Transverse colon (tissue), 4 donors: ENCODE data around the gene XYLT1. TPM values are rescaled to one million over a fixed set of nuclear protein-coding genes. Genes with fewer than 3 reads are reported as not detected.

Experiments used
- DNase-seq: peaks from one replicate; pipeline ENCODE4 v3.0.0-alpha.2; 2019
- H3K27ac ChIP-seq, 4 donors: fragments of 200-600 bp; sonication (generic); 2 replicates each; pipeline ENCODE4 v1.5.1; 2016 to 2018; ENCODE audit warnings: inconsistent platforms in 4 of 4
- H3K27me3 ChIP-seq: fragments of 200-600 bp; sonication (generic); 2 replicates; pipeline ENCODE4 v1.5.1; 2017; ENCODE audit warnings: inconsistent platforms
- H3K36me3 ChIP-seq, 4 donors: fragments of 200-600 bp; sonication (generic); 2 replicates each; pipeline ENCODE4 v1.5.1; 2017 to 2019; ENCODE audit warnings: inconsistent platforms in 4 of 4
- H3K4me1 ChIP-seq, 4 donors: fragments of 200-600 bp; sonication (generic); 2 replicates each; pipeline ENCODE4 v1.5.1; 2017 to 2020; ENCODE audit warnings: inconsistent platforms in 4 of 4
- H3K4me3 ChIP-seq, 4 donors: fragments of 200-600 bp; sonication (generic); 1 replicate in 1 of 4; 2 replicates in 3 of 4; pipeline versions ENCODE4 v1.5.1 to v1.6.1; 2017 to 2019; ENCODE audit warnings: inconsistent platforms in 4 of 4
- H3K9me3 ChIP-seq, 2 donors: fragments of 200-600 bp; sonication (generic); 2 replicates each; pipeline ENCODE4 v1.5.1; 2017 to 2019; ENCODE audit warnings: inconsistent platforms in 2 of 2
- EP300 ChIP-seq: sonication (generic); formaldehyde crosslinking; IDR thresholded peaks from one replicate; pipeline ENCODE4 v1.6.1; 2017; ENCODE audit warnings: antibody characterized with exemption, low read depth
- POLR2A ChIP-seq: fragments of 450-650 bp; IDR thresholded peaks from one replicate; pipeline ENCODE4 v1.6.1; 2016; ENCODE audit warnings: antibody characterized with exemption, mild to moderate bottlenecking, moderate library complexity
- POLR2AphosphoS5 ChIP-seq, 3 donors: sonication (generic); formaldehyde crosslinking; IDR thresholded peaks; one replicate each; pipeline ENCODE4 v1.6.1; 2016; ENCODE audit warnings: antibody characterized with exemption in 3 of 3
- WGBS, 2 donors: methylation state at CpG; one replicate each; pipeline ENCODE4 v1.1.5; 2018; ENCODE audit warnings: low coverage in 1 of 2; 5-methylcytosine and 5-hydroxymethylcytosine counted together
- in situ Hi-C, 4 donors: fragments of 200-750 bp; cut with MboI; loops; one replicate each; pipeline versions ENCODE4 v1.15.0 to v1.15.1; 2017; ENCODE audit warnings: low sequenced_read_pairs in 3 of 4, low pct_ligation_motif_present in 1 of 4, low pct_unique_long_range_greater_than_20kb in 1 of 4
- intact Hi-C: fragments of 100-400 bp; cut with DNase I; formaldehyde crosslinking; loops from one replicate; pipeline ENCODE4 v1.15.1; 2023; ENCODE audit warnings: low total_unique reads
- total RNA-seq, 4 donors: library from RNA; depleted of rRNA; stranded (reverse); fragments of >200 nt; gene quantifications; one replicate each; pipeline ENCODE4 v1.1.0, GENCODE V29; 2016
- TF ChIP-seq, protein P1 (sequence below), 5 experiments: fragments of 200-600 bp in 3 of 5; fragments of 450-650 bp in 2 of 5; sonication (generic) in 3 of 5; IDR thresholded peaks; 1 replicate in 2 of 5; 2 replicates in 3 of 5; pipeline ENCODE4 v1.5.1; 2016 to 2017; ENCODE audit warnings: antibody characterized with exemption in 5 of 5, inconsistent platforms in 3 of 5, mild to moderate bottlenecking in 2 of 5, moderate library complexity in 1 of 5

The XYLT1 gene
- total RNA-seq, 4 donors from 2014 or later, result 22.3 to 44.6 (median 39.4) TPM

DNA sequence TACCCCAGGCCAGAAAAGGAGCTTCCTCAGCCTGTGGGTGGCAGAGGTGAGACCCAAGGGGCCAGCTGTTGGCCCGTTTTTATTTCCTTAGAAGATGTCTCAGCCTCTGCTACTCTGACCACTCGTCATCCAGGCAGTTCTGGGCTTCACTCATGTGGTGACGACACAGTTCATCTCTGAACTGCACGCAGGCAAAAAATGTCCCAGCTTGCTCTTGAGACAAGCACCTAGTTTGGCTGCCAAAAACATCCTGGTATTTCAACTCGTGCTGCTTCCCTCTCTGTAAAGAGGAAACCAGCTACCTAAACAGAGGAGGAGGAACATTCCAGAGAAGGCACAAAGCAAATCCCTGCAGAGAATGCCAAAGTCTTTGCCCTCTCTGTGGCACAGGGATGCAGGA, 125.7 kb downstream of the XYLT1 start:
- TF ChIP-seq EP300 (peak; percentile 88), POLR2AphosphoS5 (IDR thresholded peaks at IDR 0.05) (peak; percentile 24 to 73 (median 73)), POLR2A (no peak)
- TF ChIP-seq, protein P1, sequence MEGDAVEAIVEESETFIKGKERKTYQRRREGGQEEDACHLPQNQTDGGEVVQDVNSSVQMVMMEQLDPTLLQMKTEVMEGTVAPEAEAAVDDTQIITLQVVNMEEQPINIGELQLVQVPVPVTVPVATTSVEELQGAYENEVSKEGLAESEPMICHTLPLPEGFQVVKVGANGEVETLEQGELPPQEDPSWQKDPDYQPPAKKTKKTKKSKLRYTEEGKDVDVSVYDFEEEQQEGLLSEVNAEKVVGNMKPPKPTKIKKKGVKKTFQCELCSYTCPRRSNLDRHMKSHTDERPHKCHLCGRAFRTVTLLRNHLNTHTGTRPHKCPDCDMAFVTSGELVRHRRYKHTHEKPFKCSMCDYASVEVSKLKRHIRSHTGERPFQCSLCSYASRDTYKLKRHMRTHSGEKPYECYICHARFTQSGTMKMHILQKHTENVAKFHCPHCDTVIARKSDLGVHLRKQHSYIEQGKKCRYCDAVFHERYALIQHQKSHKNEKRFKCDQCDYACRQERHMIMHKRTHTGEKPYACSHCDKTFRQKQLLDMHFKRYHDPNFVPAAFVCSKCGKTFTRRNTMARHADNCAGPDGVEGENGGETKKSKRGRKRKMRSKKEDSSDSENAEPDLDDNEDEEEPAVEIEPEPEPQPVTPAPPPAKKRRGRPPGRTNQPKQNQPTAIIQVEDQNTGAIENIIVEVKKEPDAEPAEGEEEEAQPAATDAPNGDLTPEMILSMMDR (IDR thresholded peaks at IDR 0.05), result no peak
- in situ Hi-C loops (no loop called here), intact Hi-C loops (loop anchor here (2.0 kb wide), 1 partner anchor 32 kb away; no protein-coding TSS in a partner anchor)
- Histone ChIP-seq H3K9me3 (no peaks in the 10 kb centered on the region), H3K27me3 (no peaks in the 10 kb centered on the region), H3K4me3 (no peak overlapping the region), H3K27ac (peak overlapping the region; percentile 85 to 87 (median 86)), H3K36me3 (no peaks in the 10 kb centered on the region), H3K4me1 (peaks cover 23 to 68% (median 40%) of the 10 kb centered on the region in 4 donors)
- 65% methylated on average over 5 of the region's 5 CpGs; no CpG with 5 or more reads in 1 of the 2 donors for WGBS, 2 donors
- DNase-seq, result peak; percentile 59

DNA sequence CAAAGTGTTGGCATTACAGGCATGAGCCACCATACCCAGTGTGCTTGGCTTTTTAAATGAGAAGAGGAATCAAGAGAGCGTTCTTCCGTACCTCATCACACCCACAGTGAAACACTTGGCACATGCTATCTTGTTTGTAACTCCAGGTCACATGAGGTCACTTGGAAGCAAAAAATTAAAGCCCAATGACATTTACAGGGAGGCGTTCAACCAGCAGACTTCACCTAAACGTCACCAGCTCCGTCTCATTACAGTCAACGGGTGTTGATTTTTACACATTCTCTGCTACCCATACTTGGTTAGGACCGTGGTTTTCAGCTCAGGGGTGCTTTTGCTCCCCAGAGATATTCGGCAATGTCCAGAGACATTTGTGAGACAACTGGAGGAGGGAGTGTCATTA, 127.0 kb downstream of the XYLT1 start:
- no peak for DNase-seq
- in situ Hi-C loops, result no loop called here
- TF ChIP-seq POLR2AphosphoS5 (IDR thresholded peaks at IDR 0.05) (peak; percentile 11 to 39 (median 37)), EP300 (no peak), POLR2A (no peak)
- Histone ChIP-seq H3K27me3 (no peaks in the 10 kb centered on the region), H3K4me1 (peaks cover 23 to 68% (median 40%) of the 10 kb centered on the region in 4 donors), H3K27ac (peak overlapping the region; percentile 85 to 87 (median 86)), H3K9me3 (no peaks in the 10 kb centered on the region), H3K4me3 (no peak overlapping the region), H3K36me3 (no peaks in the 10 kb centered on the region)
- intact Hi-C loops, result loop anchor here (2.0 to 5.0 kb wide), 2 partner anchors 31 to 39 kb away; no protein-coding TSS in a partner anchor
- WGBS, 2 donors, result 38 to 57% methylated on average over 3 to 8 of the region's 8 CpGs

DNA sequence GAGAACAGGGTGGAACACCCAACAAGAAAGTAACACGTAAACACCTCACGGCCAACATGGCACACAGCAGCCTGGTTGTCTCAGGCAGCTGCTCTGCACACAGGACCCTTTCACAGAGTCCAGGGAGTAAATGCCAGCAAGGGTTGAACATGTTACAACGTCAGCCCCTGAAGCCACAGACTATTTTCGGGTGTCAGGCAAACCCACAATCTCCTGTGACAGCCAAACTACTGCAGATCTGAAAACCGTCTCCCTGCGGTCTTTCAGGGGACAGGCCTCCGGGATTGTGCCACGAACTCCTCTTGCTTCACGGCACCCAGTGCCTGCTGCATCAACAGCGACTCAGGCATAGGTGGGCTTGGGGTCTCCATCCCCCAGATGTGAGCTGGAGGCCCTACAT, 127.7 kb downstream of the XYLT1 start:
- DNase-seq, result peak; percentile 54
- 80 to 82% methylated on average over 2 to 10 of the region's 10 CpGs for WGBS, 2 donors

DNA sequence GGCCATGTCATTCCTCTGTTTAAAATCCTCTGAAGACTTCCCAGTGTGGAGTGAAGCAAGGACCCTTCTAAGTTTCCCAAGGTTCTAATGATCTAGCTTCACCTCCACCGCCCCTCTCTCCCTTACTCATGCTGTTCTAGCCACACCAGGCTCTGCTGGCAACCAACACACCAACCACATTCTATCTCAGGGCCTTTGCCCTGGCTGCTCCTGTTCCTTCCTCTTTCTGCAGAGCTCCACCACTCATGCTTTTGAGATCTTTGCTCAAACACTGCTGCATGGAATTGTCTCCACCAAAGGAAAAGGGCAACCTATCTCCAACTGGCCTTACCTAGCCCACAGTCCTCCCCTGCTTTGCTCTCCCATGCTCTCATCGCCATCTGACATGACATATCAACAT, 128.7 kb downstream of the XYLT1 start:
- H3K9me3 ChIP-seq, result no peaks in the 10 kb centered on the region
- peak overlapping the region; percentile 52 to 87 (median 86) for H3K27ac ChIP-seq
- no peak for DNase-seq
- no peak overlapping the region for H3K4me3 ChIP-seq
- TF ChIP-seq POLR2A (no peak), EP300 (no peak), POLR2AphosphoS5 (IDR thresholded peaks at IDR 0.05) (no peak)
- TF ChIP-seq, protein P1 (IDR thresholded peaks at IDR 0.05), result no peak
- no peaks in the 10 kb centered on the region for H3K36me3 ChIP-seq
- H3K4me1 ChIP-seq, result peaks cover 23 to 55% (median 29%) of the 10 kb centered on the region in 4 donors
- intact Hi-C loops, result loop anchor here (5.0 kb wide), 1 partner anchor 40 kb away; no protein-coding TSS in a partner anchor
- in situ Hi-C loops, result no loop called here
- 60 to 92% methylated on average over 1 to 2 of the region's 2 CpGs for WGBS, 2 donors
- no peaks in the 10 kb centered on the region for H3K27me3 ChIP-seq

More for the DNA sequence above, 127.7 kb downstream of the XYLT1 start:
- no peak for TF ChIP-seq POLR2A
- TF ChIP-seq EP300, result no peak
- TF ChIP-seq POLR2AphosphoS5 (IDR thresholded peaks at IDR 0.05), result peak in 1 of 3 donors; percentile 10
- TF ChIP-seq, protein P1 (IDR thresholded peaks at IDR 0.05), result no peak
- H3K27me3 ChIP-seq, result no peaks in the 10 kb centered on the region
- H3K27ac ChIP-seq, result peak overlapping the region; percentile 52 to 87 (median 86)
- no peaks in the 10 kb centered on the region for H3K36me3 ChIP-seq
- intact Hi-C loops, result loop anchor here (5.0 kb wide), 1 partner anchor 39 kb away; no protein-coding TSS in a partner anchor
- H3K4me3 ChIP-seq, result no peak overlapping the region
- in situ Hi-C loops, result no loop called here
- no peaks in the 10 kb centered on the region for H3K9me3 ChIP-seq
- H3K4me1 ChIP-seq, result peaks cover 23 to 65% (median 39%) of the 10 kb centered on the region in 4 donors

DNA sequence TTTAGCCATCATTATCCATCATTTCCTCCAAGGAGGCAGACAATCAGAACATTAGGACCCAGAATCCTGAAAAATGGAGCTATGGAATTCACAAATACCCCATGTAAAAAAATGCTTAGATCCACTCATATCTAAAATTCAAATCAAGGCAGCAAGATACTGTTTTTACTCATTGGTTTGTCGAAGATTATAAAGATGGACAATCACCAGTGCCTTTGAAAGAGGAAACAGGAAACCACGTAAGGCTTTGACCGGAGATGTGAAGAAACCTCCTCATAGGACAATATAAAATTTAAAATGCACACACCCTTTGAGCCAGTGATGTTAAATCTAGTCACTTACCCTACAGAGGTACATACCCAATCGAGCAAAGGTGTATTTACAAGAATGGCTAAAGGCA, 130.0 kb downstream of the XYLT1 start:
- intact Hi-C loops (loop anchor here (5.0 kb wide), 1 partner anchor 41 kb away; no protein-coding TSS in a partner anchor), in situ Hi-C loops (no loop called here)
- peak overlapping the region; percentile 52 to 87 (median 78) for H3K27ac ChIP-seq
- no peaks in the 10 kb centered on the region for H3K9me3 ChIP-seq
- 70 to 73% methylated on average over 2 to 4 of the region's 4 CpGs for WGBS, 2 donors
- no peaks in the 10 kb centered on the region for H3K27me3 ChIP-seq
- no peaks in the 10 kb centered on the region for H3K36me3 ChIP-seq
- DNase-seq, result no peak
- TF ChIP-seq EP300, result no peak
- TF ChIP-seq, protein P1 (IDR thresholded peaks at IDR 0.05), result no peak
- TF ChIP-seq POLR2A, result no peak
- TF ChIP-seq POLR2AphosphoS5 (IDR thresholded peaks at IDR 0.05), result no peak
- no peak overlapping the region for H3K4me3 ChIP-seq
- peaks cover 10 to 42% (median 17%) of the 10 kb centered on the region in 4 donors for H3K4me1 ChIP-seq
